LHCN-M2 (cell line): ENCODE results near the gene TRAIP. TPM values are rescaled to one million over a fixed set of nuclear protein-coding genes. Genes with fewer than 3 reads are reported as not detected.
"Not testable (repeated sequence)": the region's sequence is repeated elsewhere in the genome, so short reads cannot be mapped to it uniquely, and the experiment has no call there.

Source experiments
- DNase-seq: peaks from one replicate; pipeline ENCODE4 v3.0.0-alpha.2; 2012; ENCODE audit warnings: low read depth
- total RNA-seq: library from RNA; depleted of rRNA; stranded (reverse); fragments of >200 nt; gene quantifications from 2 replicates; pipeline ENCODE4 v1.2.3, GENCODE V29; 2014; rRNA removed

TRAIP gene
- total RNA-seq, 1 experiment from 2014 or later: 14.5 TPM

- no peak for DNase-seq
Measured at GRCh38 chr3:49792371-49793150, 63.8 kb downstream of the TRAIP start.

- no peak for DNase-seq
Measured at GRCh38 chr3:49791571-49791970, 64.8 kb downstream of the TRAIP start.

- no peak for DNase-seq
Measured at GRCh38 chr3:49790626-49791411, 65.5 kb downstream of the TRAIP start.

GRCh38 chr3:49788056-49788455, 68.3 kb downstream of the TRAIP start:
- no peak for DNase-seq

DNA sequence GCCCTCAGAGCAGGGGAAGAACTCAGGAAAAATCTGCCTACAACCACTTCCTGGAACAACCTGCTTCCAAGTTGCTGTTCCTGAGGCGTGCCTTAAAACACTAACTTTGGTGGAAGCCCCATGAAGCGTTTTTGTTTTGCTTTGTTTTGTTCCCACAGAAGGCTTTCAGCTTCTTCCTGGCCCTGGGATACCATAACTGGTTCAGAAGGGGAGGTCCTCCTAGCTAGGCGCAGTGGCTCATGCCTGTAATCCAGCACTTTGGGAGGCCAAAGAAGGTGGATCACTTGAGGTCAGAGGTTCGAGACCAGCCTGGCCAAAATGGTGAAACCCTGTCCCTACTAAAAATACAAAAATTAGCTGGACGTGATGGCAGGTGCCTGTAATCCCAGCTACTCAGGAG, 68.8 kb downstream of the TRAIP start:
- DNase-seq: no peak

DNA sequence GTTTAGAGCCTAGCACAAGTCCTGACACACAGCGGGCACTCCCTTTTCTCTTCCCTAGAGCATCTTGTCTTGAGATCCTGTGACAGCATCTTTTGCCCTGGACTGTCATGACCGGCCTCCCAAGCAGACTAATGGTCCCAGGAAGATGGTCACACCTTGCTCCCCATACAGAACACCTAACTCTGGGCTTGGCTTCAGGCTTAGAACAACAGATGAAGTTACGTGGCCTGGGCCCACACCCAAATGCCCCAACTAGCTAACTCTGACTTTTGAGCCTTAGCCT, 69.2 kb downstream of the TRAIP start:
- no peak for DNase-seq

DNA sequence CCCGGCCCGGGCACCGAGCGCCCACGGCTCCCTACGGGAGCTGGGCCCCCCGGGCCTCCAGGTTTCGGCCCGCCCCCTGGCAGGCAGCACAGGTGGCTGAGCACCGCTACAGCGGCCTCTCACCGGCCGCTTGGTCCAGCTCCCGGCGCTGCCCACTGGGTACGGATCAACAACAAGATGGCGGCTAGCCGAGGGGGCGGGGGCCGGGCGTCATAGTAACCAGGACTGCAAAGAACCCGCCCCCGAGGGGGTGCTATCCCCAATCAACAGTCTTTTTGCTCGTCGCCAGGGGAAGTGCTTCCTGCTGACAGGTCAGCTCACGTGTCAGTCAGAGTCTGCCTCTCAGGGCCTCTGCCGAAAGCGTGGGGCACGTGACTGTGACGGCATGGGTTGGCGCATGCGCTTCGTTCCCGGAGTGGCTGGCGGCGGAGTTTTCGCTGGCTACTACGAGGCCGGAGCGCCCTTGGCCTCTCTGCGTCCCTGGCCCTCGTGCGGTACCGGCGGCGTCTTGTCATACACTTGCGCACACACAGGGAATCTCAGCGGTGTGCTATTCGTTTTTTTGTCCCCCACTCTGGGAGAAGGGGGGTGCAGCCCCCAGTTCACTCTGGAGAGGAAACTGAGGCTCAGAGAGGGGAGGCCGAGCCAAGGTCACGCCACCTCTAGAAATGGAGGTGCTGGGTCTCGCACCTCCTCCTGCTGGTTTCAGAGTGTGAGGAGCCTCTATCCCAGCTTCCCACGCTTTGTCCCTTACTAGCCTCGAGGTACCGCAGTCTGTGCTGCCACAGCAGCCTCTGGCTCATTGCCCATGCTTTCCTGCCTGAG, 69.8 kb downstream of the TRAIP start, which contains the start of gene IP6K1:
Gene IP6K1 (minus strand): TSS at position 186 of the 825 bp plus-strand sequence. CDS start 38,502 bp downstream, outside the sequence.
- peak; percentile 100 for DNase-seq

GRCh38 chr3:49785565-49786356, 70.6 kb downstream of the TRAIP start:
- DNase-seq: no peak

GRCh38 chr3:49782277-49782676, 74.1 kb downstream of the TRAIP start:
- not testable (repeated sequence) for DNase-seq

DNA sequence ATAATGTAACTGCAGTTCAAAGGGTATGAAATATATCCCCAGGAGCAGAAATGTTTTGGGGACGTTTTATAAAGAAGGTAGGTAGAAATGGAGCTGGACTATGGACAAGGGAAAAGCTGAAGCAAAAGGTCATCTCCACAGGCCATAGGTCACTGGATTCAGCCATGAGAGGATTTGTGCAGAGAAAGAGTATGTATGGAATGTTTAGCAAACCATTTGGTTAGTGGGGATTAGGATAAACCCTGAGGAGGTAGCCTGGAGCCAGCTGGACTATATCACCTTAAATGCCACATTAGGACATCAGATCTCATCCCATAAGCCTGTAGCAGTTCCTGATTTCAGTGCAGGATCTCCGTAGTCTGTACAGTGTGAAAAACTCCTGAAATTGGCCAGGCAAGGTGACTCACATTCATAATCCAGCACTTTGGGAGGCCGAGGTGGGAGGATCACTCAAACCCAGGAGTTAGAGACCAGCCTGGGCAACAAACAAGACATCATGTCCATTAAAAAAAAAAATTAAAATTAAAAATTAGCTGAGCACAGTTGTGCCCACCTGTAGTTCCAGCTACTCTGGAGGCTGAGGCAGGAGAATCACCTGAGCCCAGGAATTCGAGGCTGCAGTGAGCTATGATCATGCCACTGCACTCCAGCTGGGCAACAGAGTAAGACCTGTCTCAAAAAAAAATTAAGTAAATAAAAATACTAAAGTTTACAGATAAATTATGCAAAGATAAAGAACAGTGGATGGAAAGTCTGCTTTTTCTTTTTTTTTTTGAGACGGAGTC, 74.8 kb downstream of the TRAIP start:
- no peak for DNase-seq

DNA sequence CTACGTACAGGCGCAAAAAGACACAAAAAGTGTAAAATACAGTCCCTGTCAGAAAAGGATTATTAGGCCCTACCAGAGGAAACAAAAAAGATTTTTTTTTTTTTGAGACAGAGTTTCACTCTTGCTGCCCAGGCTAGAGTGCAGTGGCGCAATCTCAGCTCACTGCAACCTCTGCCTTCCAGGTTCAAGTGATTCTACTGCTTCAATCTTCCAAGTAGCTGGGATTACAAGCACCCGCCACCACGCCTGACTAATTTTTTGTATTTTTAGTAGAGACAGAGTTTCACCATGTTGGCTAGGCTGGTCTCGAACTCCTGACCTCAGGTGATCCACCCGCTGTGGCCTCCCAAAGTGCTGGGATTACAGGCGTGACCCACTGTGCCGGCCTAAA, 75.4 kb downstream of the TRAIP start:
- DNase-seq: not testable (repeated sequence)

DNA sequence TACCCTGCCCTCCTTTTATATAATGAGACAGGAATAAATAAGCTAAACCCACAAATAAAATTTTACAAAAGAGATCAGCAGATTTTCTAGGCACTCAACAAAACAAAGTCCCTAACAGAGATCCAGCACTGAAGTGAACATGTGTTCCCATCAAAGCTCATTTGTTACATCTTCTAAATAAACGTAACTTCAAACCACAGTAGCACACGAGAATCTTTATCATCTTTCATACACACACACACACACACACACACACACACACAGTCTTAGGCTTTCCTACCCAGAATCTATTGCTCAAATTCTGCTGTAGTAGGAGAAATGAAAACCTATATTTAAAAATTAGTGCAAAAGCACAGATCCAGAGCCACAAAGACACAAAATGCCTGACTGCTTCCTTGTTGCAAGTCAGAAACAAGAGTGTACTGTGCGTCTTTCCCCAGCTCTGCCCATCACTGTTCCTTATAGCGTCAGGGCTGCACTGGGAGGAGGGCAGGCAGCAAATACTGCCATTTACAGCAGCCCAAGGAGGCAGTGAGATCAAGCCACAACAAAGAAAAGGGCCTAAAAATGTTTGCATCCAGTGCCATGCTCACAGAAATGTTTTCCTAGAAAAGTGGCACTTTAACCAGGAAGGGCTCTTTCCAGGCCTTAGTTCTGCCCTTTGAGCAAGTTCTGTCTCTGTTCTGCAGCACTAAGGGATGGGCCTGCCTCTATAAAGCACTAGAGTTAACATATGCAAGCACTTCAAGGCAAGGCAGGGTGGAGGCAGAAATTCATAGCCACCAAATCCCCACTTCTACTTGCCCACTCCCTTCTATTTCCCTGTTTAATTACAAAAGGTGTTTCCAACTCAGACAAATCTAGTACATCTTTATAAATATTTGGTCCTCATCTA, 76.0 kb downstream of the TRAIP start:
- DNase-seq: no peak

GRCh38 chr3:49779358-49780079, 76.8 kb downstream of the TRAIP start:
- DNase-seq: no peak

Other genes starting within 250 kb of the TRAIP start
- gene APEH, start 182.2 kb downstream of the TRAIP start, total RNA-seq: 152 and 157 TPM in 2 replicates
- 7.5 and 7.7 TPM in 2 replicates for gene MST1, start 167.1 kb downstream of the TRAIP start, total RNA-seq
- 19.6 and 21.2 TPM in 2 replicates for gene RNF123, start 167.0 kb downstream of the TRAIP start, total RNA-seq
- gene AMIGO3, start 136.9 kb downstream of the TRAIP start, total RNA-seq: 1.9 and 2.3 TPM in 2 replicates
- 38.8 and 40.1 TPM in 2 replicates for gene GMPPB, start 132.6 kb downstream of the TRAIP start, total RNA-seq
- gene IP6K1, start 70.0 kb downstream of the TRAIP start, total RNA-seq: 22.1 and 26.6 TPM in 2 replicates
- not detected in 2 replicates for gene CDHR4, start 56.7 kb downstream of the TRAIP start, total RNA-seq
- 3.9 and 4.7 TPM in 2 replicates for gene INKA1, start 53.3 kb downstream of the TRAIP start, total RNA-seq
- 21.8 and 26.2 TPM in 2 replicates for gene UBA7, start 42.6 kb downstream of the TRAIP start, total RNA-seq
- gene CAMKV, start 13.3 kb upstream of the TRAIP start, total RNA-seq: 0.06 TPM in 1 of 2 replicates, not detected in the other
- gene MST1R, start 47.3 kb upstream of the TRAIP start, total RNA-seq: 0.26 TPM in 1 of 2 replicates, not detected in the other
- gene MON1A, start 73.2 kb upstream of the TRAIP start, total RNA-seq: 16.8 and 20.5 TPM in 2 replicates
- gene RBM6, start 83.6 kb upstream of the TRAIP start, total RNA-seq: 41.3 and 43.9 TPM in 2 replicates
- 97.8 and 100 TPM in 2 replicates for gene RBM5, start 232.4 kb upstream of the TRAIP start, total RNA-seq